HG03460 (cell line): ENCODE data around the gene CABCOCO1.
"Not testable (repeated sequence)": the region's sequence is repeated elsewhere in the genome, so short reads cannot be mapped to it uniquely, and the experiment has no call there.

Experiments used
- ATAC-seq: cut with Tn5 transposase; IDR thresholded peaks from one replicate; pipeline ENCODE4 v1.9.1; 2021; ENCODE audit not compliant: unreplicated experiment

Gene CABCOCO1

GRCh38 chr10:61705022-61705613, 42.4 kb downstream of the CABCOCO1 start:
- ATAC-seq, result no peak

GRCh38 chr10:61708846-61709245, 46.1 kb downstream of the CABCOCO1 start:
- no peak for ATAC-seq

- ATAC-seq, result not testable (repeated sequence)
Measured at GRCh38 chr10:61712105-61712504, 49.4 kb downstream of the CABCOCO1 start.

GRCh38 chr10:61719475-61719874, 56.7 kb downstream of the CABCOCO1 start:
- not testable (repeated sequence) for ATAC-seq

- no peak for ATAC-seq
Measured at GRCh38 chr10:61719906-61720305, 57.2 kb downstream of the CABCOCO1 start.

GRCh38 chr10:61721431-61721830, 58.7 kb downstream of the CABCOCO1 start:
- ATAC-seq, result no peak

- not testable (repeated sequence) for ATAC-seq
Measured at GRCh38 chr10:61725221-61725620, 62.5 kb downstream of the CABCOCO1 start.

GRCh38 chr10:61729596-61729995, 66.9 kb downstream of the CABCOCO1 start:
- no peak for ATAC-seq

- ATAC-seq, result no peak
Measured at GRCh38 chr10:61730671-61731070, 67.9 kb downstream of the CABCOCO1 start.

- no peak for ATAC-seq
Measured at GRCh38 chr10:61731638-61732037, 68.9 kb downstream of the CABCOCO1 start.

- no peak for ATAC-seq
Measured at GRCh38 chr10:61732629-61733278, 70.0 kb downstream of the CABCOCO1 start.

- ATAC-seq, result no peak
Measured at GRCh38 chr10:61733358-61733940, 70.7 kb downstream of the CABCOCO1 start.

GRCh38 chr10:61735882-61736281, 73.2 kb downstream of the CABCOCO1 start:
- no peak for ATAC-seq

GRCh38 chr10:61737455-61737854, 74.7 kb downstream of the CABCOCO1 start:
- not testable (repeated sequence) for ATAC-seq

GRCh38 chr10:61742812-61743211, 80.1 kb downstream of the CABCOCO1 start:
- no peak for ATAC-seq

- ATAC-seq, result no peak
Measured at GRCh38 chr10:61744469-61744868, 81.7 kb downstream of the CABCOCO1 start.

GRCh38 chr10:61746377-61746776, 83.6 kb downstream of the CABCOCO1 start:
- ATAC-seq, result no peak

GRCh38 chr10:61747307-61747706, 84.6 kb downstream of the CABCOCO1 start:
- ATAC-seq, result no peak

GRCh38 chr10:61749291-61749690, 86.6 kb downstream of the CABCOCO1 start:
- ATAC-seq, result no peak

- peak; percentile 74 for ATAC-seq
Measured at GRCh38 chr10:61750943-61751471, 88.3 kb downstream of the CABCOCO1 start.

- ATAC-seq, result peak; percentile 3
Measured at GRCh38 chr10:61751599-61751998, 88.9 kb downstream of the CABCOCO1 start.
